PC-9 (cell line): ENCODE results near the gene CLDN7. TPM values are rescaled to one million over a fixed set of nuclear protein-coding genes. Genes with fewer than 3 reads are reported as not detected.
A peak's percentile ranks its signal among the peaks of the same experiment; 100 is the strongest.

Experiments
- BruUV-seq: library from RNA; stranded (reverse); fragments of 400-500 nt; replicated peaks from 2 replicates; lab custom pipeline; 2021; lab: Mats Ljungman, UMichigan
- CTCF ChIA-PET: fragments of 300-600 bp; sonication (Branson Sonifier 250); formaldehyde crosslinking; loops from one replicate; lab custom pipeline; 2022; ENCODE audit warnings: antibody characterized with exemption; lab: Charles Lee
- POLR2A ChIA-PET: fragments of 300-600 bp; sonication (Branson Sonifier 250); formaldehyde crosslinking; loops from one replicate; lab custom pipeline; 2022; ENCODE audit warnings: antibody characterized with exemption; ENCODE audit not compliant: unreplicated experiment; lab: Charles Lee
- DNase-seq, 2 experiments: peaks; one replicate each; pipeline versions ENCODE4 v3.0.0 to v3.0.0-alpha.2; 2015 to 2022; ENCODE audit warnings: mixed read lengths in 1 of 2
- H2AFZ ChIP-seq: fragments of 200-600 bp; sonication (generic); 2 replicates; pipeline ENCODE4 v1.8.1; 2017; ENCODE audit warnings: antibody characterized with exemption
- H3F3A ChIP-seq: fragments of 200-600 bp; sonication (generic); 2 replicates; pipeline ENCODE4 v1.8.1; 2017; ENCODE audit warnings: antibody characterized with exemption, mild to moderate bottlenecking, low read depth; ENCODE audit not compliant: insufficient read depth
- H3K27ac ChIP-seq: fragments of 200-600 bp; sonication (generic); 2 replicates; pipeline ENCODE4 v1.6.1; 2016; ENCODE audit warnings: mixed run types
- H3K27me3 ChIP-seq: fragments of 200-600 bp; sonication (generic); 2 replicates; pipeline ENCODE4 v1.6.1; 2016; ENCODE audit warnings: low read depth, mixed run types; ENCODE audit not compliant: insufficient read depth
- H3K36me3 ChIP-seq: fragments of 200-600 bp; sonication (generic); 2 replicates; pipeline ENCODE4 v1.6.1; 2016; ENCODE audit warnings: low read depth, mixed run types
- H3K4me1 ChIP-seq: fragments of 200-600 bp; sonication (generic); replicated peaks from 2 replicates; pipeline ENCODE4 v1.6.1; 2016; ENCODE audit warnings: mixed run types; ENCODE audit not compliant: insufficient read depth
- H3K4me2 ChIP-seq: fragments of 200-600 bp; sonication (generic); 2 replicates; pipeline ENCODE4 v1.6.1; 2017; ENCODE audit warnings: mixed run types
- H3K4me3 ChIP-seq: fragments of 200-600 bp; sonication (generic); 2 replicates; pipeline ENCODE4 v1.6.1; 2016; ENCODE audit warnings: mixed run types
- H3K79me2 ChIP-seq: fragments of 200-600 bp; sonication (generic); 2 replicates; pipeline ENCODE4 v1.6.1; 2017; ENCODE audit warnings: low read depth, mixed run types
- H3K9me2 ChIP-seq: fragments of 200-600 bp; sonication (generic); 2 replicates; pipeline ENCODE4 v1.8.1; 2017; ENCODE audit warnings: mild to moderate bottlenecking; ENCODE audit not compliant: insufficient read depth
- H3K9me3 ChIP-seq: fragments of 200-600 bp; sonication (generic); 2 replicates; pipeline ENCODE4 v1.8.1; 2016; ENCODE audit warnings: low read depth; ENCODE audit not compliant: insufficient read depth
- H4K20me1 ChIP-seq: fragments of 200-600 bp; sonication (generic); 2 replicates; pipeline ENCODE4 v1.8.1; 2017; ENCODE audit not compliant: insufficient read depth
- EZH2 ChIP-seq: fragments of 200-600 bp; sonication (generic); IDR thresholded peaks from 2 replicates; pipeline ENCODE4 v1.8.0; 2017; ENCODE audit warnings: antibody characterized with exemption, low read depth
- intact Hi-C: fragments of 100-400 bp; cut with micrococcal nuclease; formaldehyde crosslinking; loops from one replicate; pipeline ENCODE4 v1.10.0; 2022; ENCODE audit not compliant: unreplicated experiment
- total RNA-seq: library from RNA; stranded (reverse); gene quantifications from 2 replicates; pipeline ENCODE4 v1.2.3, GENCODE V29; 2021
- TF ChIP-seq, protein P1 (sequence below): fragments of 200-600 bp; sonication (generic); conservative IDR thresholded peaks from 2 replicates; pipeline ENCODE4 v1.6.1; 2017; ENCODE audit warnings: mixed run types, antibody characterized with exemption, mild to moderate bottlenecking, moderate library complexity

Gene CLDN7
- total RNA-seq, 1 experiment from 2014 or later = 390 TPM

DNA sequence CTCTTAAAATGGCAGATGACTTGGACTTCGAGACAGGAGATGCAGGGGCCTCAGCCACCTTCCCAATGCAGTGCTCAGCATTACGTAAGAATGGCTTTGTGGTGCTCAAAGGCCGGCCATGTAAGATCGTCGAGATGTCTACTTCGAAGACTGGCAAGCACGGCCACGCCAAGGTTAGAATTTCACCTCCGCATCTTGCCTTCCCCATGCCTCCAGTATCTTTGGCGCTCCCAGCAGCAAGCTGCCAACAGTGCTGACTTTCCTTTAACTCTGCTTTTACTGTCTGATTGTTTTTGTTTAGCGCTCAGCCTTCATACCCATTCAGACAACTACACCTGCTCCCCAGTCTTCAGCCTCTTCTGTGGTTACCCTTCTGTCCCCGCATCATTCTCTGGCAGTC, 47.4 kb upstream of the CLDN7 start:
- H3K4me2 ChIP-seq = peak overlapping the region; percentile 98
- H3K4me3 ChIP-seq = peak overlapping the region; percentile 86
- H2AFZ ChIP-seq = no peak overlapping the region
- TF ChIP-seq, protein P1, sequence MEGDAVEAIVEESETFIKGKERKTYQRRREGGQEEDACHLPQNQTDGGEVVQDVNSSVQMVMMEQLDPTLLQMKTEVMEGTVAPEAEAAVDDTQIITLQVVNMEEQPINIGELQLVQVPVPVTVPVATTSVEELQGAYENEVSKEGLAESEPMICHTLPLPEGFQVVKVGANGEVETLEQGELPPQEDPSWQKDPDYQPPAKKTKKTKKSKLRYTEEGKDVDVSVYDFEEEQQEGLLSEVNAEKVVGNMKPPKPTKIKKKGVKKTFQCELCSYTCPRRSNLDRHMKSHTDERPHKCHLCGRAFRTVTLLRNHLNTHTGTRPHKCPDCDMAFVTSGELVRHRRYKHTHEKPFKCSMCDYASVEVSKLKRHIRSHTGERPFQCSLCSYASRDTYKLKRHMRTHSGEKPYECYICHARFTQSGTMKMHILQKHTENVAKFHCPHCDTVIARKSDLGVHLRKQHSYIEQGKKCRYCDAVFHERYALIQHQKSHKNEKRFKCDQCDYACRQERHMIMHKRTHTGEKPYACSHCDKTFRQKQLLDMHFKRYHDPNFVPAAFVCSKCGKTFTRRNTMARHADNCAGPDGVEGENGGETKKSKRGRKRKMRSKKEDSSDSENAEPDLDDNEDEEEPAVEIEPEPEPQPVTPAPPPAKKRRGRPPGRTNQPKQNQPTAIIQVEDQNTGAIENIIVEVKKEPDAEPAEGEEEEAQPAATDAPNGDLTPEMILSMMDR = no peak
- no peak for TF ChIP-seq EZH2
- peaks cover 44% of the 10 kb centered on the region for H3K36me3 ChIP-seq
- POLR2A ChIA-PET = no interaction called here
- DNase-seq = no peak
- H3K9me2 ChIP-seq = no peaks in the 10 kb centered on the region
- H3F3A ChIP-seq = peaks cover 81% of the 10 kb centered on the region
- intact Hi-C loops = loop anchor here (2.0 to 5.0 kb wide), 4 partner anchors 19 to 379 kb away; partner anchors contain the start of genes CLDN7, NEURL4 and WRAP53
- no TSS peak for BruUV-seq
- peaks cover 40% of the 10 kb centered on the region for H3K4me1 ChIP-seq
- H3K27ac ChIP-seq = peak overlapping the region; percentile 68
- CTCF ChIA-PET = interaction anchor here (0.6 kb wide), 2 partner anchors 69 to 524 kb away, joined by 3 to 5 read pairs; no protein-coding TSS in a partner anchor
- H3K9me3 ChIP-seq = no peaks in the 10 kb centered on the region
- no peaks in the 10 kb centered on the region for H3K27me3 ChIP-seq
- H3K79me2 ChIP-seq = peaks cover 66% of the 10 kb centered on the region
- peaks cover 56% of the 10 kb centered on the region for H4K20me1 ChIP-seq

DNA sequence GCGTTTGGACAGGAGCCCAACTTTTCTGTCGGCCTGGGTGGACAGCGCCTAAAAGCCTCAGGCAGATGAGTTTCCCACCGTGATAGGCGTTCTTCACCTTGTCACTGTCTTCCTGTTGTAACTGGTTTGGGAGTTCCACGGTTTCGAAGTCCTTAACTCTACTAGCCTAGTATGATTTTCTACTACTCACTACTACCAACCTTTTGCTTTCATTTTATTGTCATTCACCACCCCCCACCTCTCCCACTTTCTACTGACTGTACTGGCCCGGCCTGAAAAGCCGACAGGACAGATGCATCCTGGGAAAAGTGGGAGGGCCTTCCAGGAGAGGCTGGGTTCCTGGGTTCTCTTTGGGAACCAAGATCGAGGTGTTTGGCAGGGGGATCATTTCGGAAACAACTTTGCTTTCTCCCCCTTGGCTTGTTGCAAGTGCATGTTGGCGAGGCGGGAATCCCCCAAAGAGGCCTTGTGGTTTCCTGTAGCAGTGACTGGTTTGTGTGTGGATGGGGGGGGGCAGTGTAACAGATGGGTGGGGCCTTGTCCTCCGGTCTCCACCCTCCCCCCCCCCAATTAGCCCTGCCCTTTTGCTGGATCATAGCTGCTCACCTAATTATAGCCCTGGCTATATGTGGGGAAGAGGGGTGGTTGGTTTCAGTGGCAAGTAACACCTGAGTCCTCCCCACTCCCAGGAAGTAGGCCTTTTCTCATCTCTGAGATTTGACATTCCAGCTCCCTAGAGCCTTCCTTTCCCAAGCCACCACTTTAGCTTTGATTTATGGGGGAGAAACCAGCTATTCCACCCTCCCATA, 46.6 kb upstream of the CLDN7 start:
- intact Hi-C loops = loop anchor here (2.0 to 5.0 kb wide), 4 partner anchors 20 to 380 kb away; partner anchors contain the start of genes CLDN7, NEURL4 and WRAP53
- no peaks in the 10 kb centered on the region for H3K9me3 ChIP-seq
- H2AFZ ChIP-seq = no peak overlapping the region
- peaks cover 49% of the 10 kb centered on the region for H4K20me1 ChIP-seq
- no peaks in the 10 kb centered on the region for H3K27me3 ChIP-seq
- POLR2A ChIA-PET = no interaction called here
- H3K4me2 ChIP-seq = peak overlapping the region; percentile 98
- TSS peak; percentile 81 for BruUV-seq
- peak overlapping the region; percentile 86 for H3K4me3 ChIP-seq
- H3F3A ChIP-seq = peaks cover 73% of the 10 kb centered on the region
- DNase-seq = peak; percentile 77 to 84
- TF ChIP-seq, protein P1 = no peak
- no peak for TF ChIP-seq EZH2
- H3K27ac ChIP-seq = peak overlapping the region; percentile 96
- peaks cover 58% of the 10 kb centered on the region for H3K79me2 ChIP-seq
- H3K36me3 ChIP-seq = peaks cover 42% of the 10 kb centered on the region
- no peaks in the 10 kb centered on the region for H3K9me2 ChIP-seq
- CTCF ChIA-PET = interaction anchor here (0.6 kb wide), 1 partner anchor 68 kb away, joined by 5 read pairs; no protein-coding TSS in a partner anchor
- H3K4me1 ChIP-seq = peaks cover 33% of the 10 kb centered on the region

DNA sequence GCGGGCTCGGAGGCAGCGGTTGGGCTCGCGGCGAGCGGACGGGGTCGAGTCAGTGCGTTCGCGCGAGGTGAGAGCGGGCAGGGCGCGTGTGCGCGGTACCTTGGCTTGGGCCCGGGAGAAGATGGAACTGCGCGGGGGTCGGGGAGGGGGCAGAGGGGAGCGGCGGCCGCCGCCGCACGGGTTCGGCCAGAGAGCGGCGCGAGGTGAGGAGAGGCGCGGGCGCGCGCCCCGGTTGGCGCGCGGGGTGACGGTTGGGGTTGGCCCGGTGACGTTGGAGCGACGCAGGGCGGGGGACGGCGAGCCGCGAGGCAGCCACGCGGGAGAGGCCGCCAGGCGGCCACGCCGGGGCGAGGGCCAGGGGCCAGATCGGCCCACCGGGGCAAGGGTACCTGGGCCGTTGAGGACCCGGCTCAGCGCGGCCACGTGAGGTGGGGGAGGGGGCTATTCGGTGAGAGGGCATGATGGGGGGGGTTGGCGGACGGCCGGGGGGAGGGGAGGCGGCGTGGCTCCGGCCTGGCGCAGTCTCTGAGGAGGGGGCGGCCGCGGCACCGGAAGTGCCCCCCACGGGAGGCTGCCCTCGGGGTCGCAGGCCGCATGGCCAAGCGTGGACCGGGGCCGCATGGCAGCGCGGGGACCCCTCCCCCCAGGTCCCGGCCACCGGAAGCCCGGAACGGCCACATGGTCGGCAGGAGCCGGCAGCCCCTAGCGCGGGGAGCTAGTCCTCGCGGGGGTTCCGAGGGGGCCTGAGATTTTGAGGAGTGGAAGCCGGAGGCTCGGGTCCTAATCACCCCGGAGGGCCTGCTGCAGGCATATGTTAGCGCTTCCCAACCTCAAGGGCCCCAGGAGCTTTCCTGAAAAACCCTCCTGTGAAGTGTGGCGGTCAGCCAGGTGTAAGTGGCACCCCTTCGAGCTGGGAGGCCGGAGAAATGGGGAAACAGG, 45.7 kb upstream of the CLDN7 start:
- no TSS peak for BruUV-seq
- ChIA-PET CTCF (no interaction called here), POLR2A (no interaction called here)

More for the DNA sequence above, 45.7 kb upstream of the CLDN7 start:
- Histone ChIP-seq H3F3A (peaks cover 65% of the 10 kb centered on the region), H3K9me2 (no peaks in the 10 kb centered on the region), H3K4me2 (peak overlapping the region; percentile 98), H3K4me1 (peaks cover 26% of the 10 kb centered on the region), H2AFZ (no peak overlapping the region), H3K79me2 (peaks cover 51% of the 10 kb centered on the region), H4K20me1 (peaks cover 40% of the 10 kb centered on the region), H3K27ac (peak overlapping the region; percentile 96), H3K4me3 (peak overlapping the region; percentile 86), H3K36me3 (peaks cover 37% of the 10 kb centered on the region), H3K27me3 (no peaks in the 10 kb centered on the region), H3K9me3 (no peaks in the 10 kb centered on the region)
- TF ChIP-seq EZH2 = no peak
- TF ChIP-seq, protein P1 = no peak
- DNase-seq = peak in 1 of 2 experiments; percentile 33
- intact Hi-C loops = loop anchor here (1.0 to 5.0 kb wide), 5 partner anchors 21 to 381 kb away; partner anchors contain the start of genes CLDN7, NEURL4, POLR2A and WRAP53
